CD4-positive, alpha-beta memory T cell (primary cell): ENCODE measurements around the gene NOTCH1. TPM values are rescaled to one million over a fixed set of nuclear protein-coding genes. Genes with fewer than 3 reads are reported as not detected.
A peak's percentile ranks its signal among the peaks of the same experiment; 100 is the strongest.

Source experiments
- CTCF ChIA-PET: fragments of 350-600 bp; sonication (Branson Sonifier 250); formaldehyde crosslinking; loops from one replicate; lab custom pipeline; 2021; ENCODE audit warnings: inconsistent platforms; ENCODE audit not compliant: partially characterized antibody; lab: Charles Lee
- POLR2A ChIA-PET: fragments of 350-600 bp; sonication (Branson Sonifier 250); formaldehyde crosslinking; loops from one replicate; lab custom pipeline; 2021; ENCODE audit not compliant: partially characterized antibody; lab: Charles Lee
- DNase-seq, 5 donors: peaks; one replicate each; pipeline versions ENCODE4 v3.0.0 to v3.0.0-alpha.2; 2020 to 2022; ENCODE audit warnings: mixed read lengths in 1 of 5
- H3K27ac ChIP-seq: one replicate; pipeline ENCODE4 v1.7.0; 2013; ENCODE audit warnings: low read depth, low read length
- H3K27me3 ChIP-seq: 2 replicates; pipeline ENCODE4 v1.7.0; 2013; ENCODE audit warnings: mild to moderate bottlenecking, low read length, moderate library complexity; ENCODE audit not compliant: insufficient read depth
- H3K36me3 ChIP-seq: 2 replicates; pipeline ENCODE4 v1.7.0; 2013; ENCODE audit warnings: mild to moderate bottlenecking, low read length, moderate library complexity; ENCODE audit not compliant: insufficient read depth
- H3K4me1 ChIP-seq: 2 replicates; pipeline ENCODE4 v1.7.0; 2013; ENCODE audit warnings: mild to moderate bottlenecking, low read length, moderate library complexity; ENCODE audit not compliant: insufficient read depth
- H3K4me3 ChIP-seq, 2 donors: one replicate each; pipeline ENCODE4 v1.7.0; 2013; ENCODE audit warnings: low read length in 2 of 2, mild to moderate bottlenecking in 1 of 2
- H3K9me3 ChIP-seq, 2 donors: one replicate each; pipeline ENCODE4 v1.7.0; 2013; ENCODE audit warnings: low read length in 2 of 2, control low read depth in 1 of 2; ENCODE audit not compliant: control insufficient read depth in 1 of 2
- H3K27ac Mint-ChIP-seq, 7 donors: one replicate each; pipeline ENCODE4 v1.8.0; 2020 to 2021; ENCODE audit warnings: mixed read lengths in 7 of 7, mild to moderate bottlenecking in 6 of 7, inconsistent platforms in 3 of 7, moderate library complexity in 3 of 7
- H3K27me3 Mint-ChIP-seq, 2 donors: one replicate each; pipeline ENCODE4 v1.8.0; 2020 to 2021; ENCODE audit warnings: mixed read lengths in 2 of 2
- H3K36me3 Mint-ChIP-seq, 2 donors: one replicate each; pipeline ENCODE4 v1.8.0; 2020 to 2021; ENCODE audit warnings: mixed read lengths in 2 of 2, inconsistent platforms in 1 of 2, mild to moderate bottlenecking in 1 of 2
- H3K4me1 Mint-ChIP-seq, 4 donors: one replicate each; pipeline ENCODE4 v1.8.0; 2020 to 2021; ENCODE audit warnings: mixed read lengths in 4 of 4, mild to moderate bottlenecking in 1 of 4
- H3K4me3 Mint-ChIP-seq, 8 donors: one replicate each; pipeline ENCODE4 v1.8.0; 2020 to 2021; ENCODE audit warnings: mixed read lengths in 8 of 8, mild to moderate bottlenecking in 7 of 8, moderate library complexity in 6 of 8, inconsistent platforms in 3 of 8
- H3K9me3 Mint-ChIP-seq, 8 donors: one replicate each; pipeline ENCODE4 v1.8.0; 2020 to 2021; ENCODE audit warnings: mixed read lengths in 8 of 8, mild to moderate bottlenecking in 5 of 8, inconsistent platforms in 3 of 8, moderate library complexity in 1 of 8
- intact Hi-C: fragments of 100-400 bp; cut with micrococcal nuclease; formaldehyde crosslinking; loops from one replicate; pipeline ENCODE4 v1.15.1; 2023
- polyA plus RNA-seq, 2 donors: library from polyadenylated mRNA; unstranded; fragments of 300-500 nt; fragmentation: Illumina TruSeq; gene quantifications; one replicate each; pipeline ENCODE4 v1.2.3, GENCODE V29; 2021
- total RNA-seq, 2 experiments: library from RNA; stranded (reverse); gene quantifications; one replicate each; pipeline ENCODE4 v1.2.3, GENCODE V29; 2021

The NOTCH1 gene
- total and polyA plus RNA-seq, 4 experiments from 2014 or later, result 6.0 to 45.4 (median 43.0) TPM; not detected in 1

DNA sequence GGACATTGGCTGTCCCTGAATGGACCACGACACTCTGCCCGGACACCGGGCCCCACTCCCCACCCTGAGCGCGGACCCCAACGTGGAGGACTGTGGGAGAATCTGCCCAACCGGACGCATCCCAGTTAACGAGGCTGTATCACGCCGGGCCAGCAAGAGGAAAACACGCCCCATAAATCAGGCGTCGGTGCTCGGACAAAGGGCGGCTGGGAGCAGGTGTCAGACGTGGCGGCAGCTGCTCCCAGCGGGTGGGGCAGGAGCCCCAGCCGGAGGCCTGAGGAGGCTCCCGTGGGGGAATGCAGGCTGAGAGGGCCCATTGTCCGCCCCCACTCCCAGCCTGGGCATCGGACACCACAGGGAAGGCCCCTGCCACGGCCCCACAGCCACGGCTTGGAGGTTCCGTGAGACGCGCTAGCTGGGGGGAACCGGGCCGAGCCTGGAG, 19.2 kb downstream of the NOTCH1 start:
- Histone ChIP-seq H3K36me3 (no peaks in the 10 kb centered on the region), H3K4me1 (peaks cover 33% of the 10 kb centered on the region), H3K27me3 (no peaks in the 10 kb centered on the region), H3K4me3 (no peak overlapping the region), H3K9me3 (no peaks in the 10 kb centered on the region), H3K27ac (no peak overlapping the region)
- no peaks in the 10 kb centered on the region for H3K36me3 Mint-ChIP-seq
- DNase-seq, result no peak
- H3K9me3 Mint-ChIP-seq, result no peaks in the 10 kb centered on the region
- peak overlapping the region in 1 of 8 donors; percentile 39 for H3K4me3 Mint-ChIP-seq
- POLR2A ChIA-PET, result no interaction called here
- H3K27me3 Mint-ChIP-seq, result no peaks in the 10 kb centered on the region
- no peak overlapping the region for H3K27ac Mint-ChIP-seq
- CTCF ChIA-PET, result no interaction called here
- intact Hi-C loops, result no loop called here
- H3K4me1 Mint-ChIP-seq, result peaks cover 2 to 17% (median 6%) of the 10 kb centered on the region in 4 donors

DNA sequence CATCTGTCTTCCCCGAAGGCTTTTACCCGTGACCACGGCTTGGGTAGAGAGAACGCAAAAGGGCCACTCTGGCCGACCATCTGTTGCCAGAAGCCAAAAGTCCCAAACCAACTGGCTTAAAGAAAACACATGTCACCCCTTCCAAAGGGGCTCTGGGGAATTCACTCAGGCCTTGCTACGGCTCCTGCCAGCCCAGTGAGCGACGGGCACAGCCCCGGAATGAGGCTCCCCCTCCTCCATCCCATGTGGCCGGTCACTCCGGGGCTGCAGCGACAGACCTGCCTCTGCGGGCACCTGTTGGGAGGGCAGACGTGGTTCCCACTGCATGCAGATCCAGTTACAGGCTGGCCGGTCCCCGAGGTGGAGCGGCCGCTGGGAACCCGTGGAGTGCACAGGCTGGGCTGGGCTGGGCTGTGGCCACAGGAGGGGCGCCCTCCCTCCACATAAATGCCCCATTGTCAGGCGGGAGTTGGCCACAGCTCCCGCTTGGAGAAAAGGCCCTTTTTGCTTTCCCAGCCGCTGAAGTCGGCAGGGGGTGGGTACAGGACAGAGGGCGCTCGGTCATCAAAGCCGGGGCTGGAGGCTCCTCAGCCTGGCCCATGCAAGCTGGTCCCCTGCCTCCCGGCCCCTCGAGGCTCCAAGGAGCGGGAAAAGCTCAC, 19.9 kb downstream of the NOTCH1 start:
- Mint-ChIP-seq H3K27me3 (no peaks in the 10 kb centered on the region), H3K27ac (no peak overlapping the region), H3K4me1 (peaks cover 0 to 13% (median 3%) of the 10 kb centered on the region in 4 donors), H3K36me3 (no peaks in the 10 kb centered on the region), H3K4me3 (no peak overlapping the region), H3K9me3 (no peaks in the 10 kb centered on the region)
- H3K27me3 ChIP-seq, result no peaks in the 10 kb centered on the region
- no peak overlapping the region for H3K4me3 ChIP-seq
- CTCF ChIA-PET, result no interaction called here
- no peak for DNase-seq
- H3K27ac ChIP-seq, result no peak overlapping the region
- H3K9me3 ChIP-seq, result no peaks in the 10 kb centered on the region
- POLR2A ChIA-PET, result no interaction called here
- peaks cover 26% of the 10 kb centered on the region for H3K4me1 ChIP-seq
- intact Hi-C loops, result no loop called here
- no peaks in the 10 kb centered on the region for H3K36me3 ChIP-seq

DNA sequence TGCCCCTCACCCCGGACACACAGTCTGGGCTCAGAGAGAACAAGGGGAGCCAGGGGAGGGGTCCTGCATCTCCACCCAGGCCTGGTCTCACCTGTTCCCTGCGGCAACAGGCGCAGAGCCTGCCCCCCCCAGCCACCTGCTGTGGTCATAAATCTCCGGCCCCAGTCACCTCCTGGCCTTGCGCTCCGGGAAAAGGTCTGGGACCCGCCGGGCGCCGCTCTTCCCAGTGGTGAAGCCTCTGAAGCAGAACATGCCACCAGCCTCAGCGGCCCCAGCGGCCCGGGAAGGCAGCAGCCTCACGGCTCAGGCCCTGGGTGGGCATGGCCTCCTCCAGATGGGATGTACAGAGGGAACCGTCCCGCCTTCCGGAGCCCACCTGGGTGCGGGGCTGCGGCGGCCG, 20.6 kb downstream of the NOTCH1 start:
- H3K9me3 ChIP-seq, result no peaks in the 10 kb centered on the region
- Mint-ChIP-seq H3K27me3 (no peaks in the 10 kb centered on the region), H3K27ac (no peak overlapping the region), H3K4me3 (no peak overlapping the region), H3K9me3 (no peaks in the 10 kb centered on the region), H3K4me1 (peaks cover 0 to 5% (median 1%) of the 10 kb centered on the region in 4 donors), H3K36me3 (peaks cover 0 to under 1% of the 10 kb centered on the region in 2 donors)
- intact Hi-C loops, result no loop called here
- H3K27ac ChIP-seq, result no peak overlapping the region
- peaks cover 19% of the 10 kb centered on the region for H3K4me1 ChIP-seq
- H3K27me3 ChIP-seq, result no peaks in the 10 kb centered on the region
- no peak overlapping the region for H3K4me3 ChIP-seq
- DNase-seq, result no peak
- no peaks in the 10 kb centered on the region for H3K36me3 ChIP-seq
- ChIA-PET POLR2A (interaction anchor here (1.5 kb wide), 1 partner anchor 14 kb away, joined by 3 read pairs; no protein-coding TSS in a partner anchor), CTCF (no interaction called here)

DNA sequence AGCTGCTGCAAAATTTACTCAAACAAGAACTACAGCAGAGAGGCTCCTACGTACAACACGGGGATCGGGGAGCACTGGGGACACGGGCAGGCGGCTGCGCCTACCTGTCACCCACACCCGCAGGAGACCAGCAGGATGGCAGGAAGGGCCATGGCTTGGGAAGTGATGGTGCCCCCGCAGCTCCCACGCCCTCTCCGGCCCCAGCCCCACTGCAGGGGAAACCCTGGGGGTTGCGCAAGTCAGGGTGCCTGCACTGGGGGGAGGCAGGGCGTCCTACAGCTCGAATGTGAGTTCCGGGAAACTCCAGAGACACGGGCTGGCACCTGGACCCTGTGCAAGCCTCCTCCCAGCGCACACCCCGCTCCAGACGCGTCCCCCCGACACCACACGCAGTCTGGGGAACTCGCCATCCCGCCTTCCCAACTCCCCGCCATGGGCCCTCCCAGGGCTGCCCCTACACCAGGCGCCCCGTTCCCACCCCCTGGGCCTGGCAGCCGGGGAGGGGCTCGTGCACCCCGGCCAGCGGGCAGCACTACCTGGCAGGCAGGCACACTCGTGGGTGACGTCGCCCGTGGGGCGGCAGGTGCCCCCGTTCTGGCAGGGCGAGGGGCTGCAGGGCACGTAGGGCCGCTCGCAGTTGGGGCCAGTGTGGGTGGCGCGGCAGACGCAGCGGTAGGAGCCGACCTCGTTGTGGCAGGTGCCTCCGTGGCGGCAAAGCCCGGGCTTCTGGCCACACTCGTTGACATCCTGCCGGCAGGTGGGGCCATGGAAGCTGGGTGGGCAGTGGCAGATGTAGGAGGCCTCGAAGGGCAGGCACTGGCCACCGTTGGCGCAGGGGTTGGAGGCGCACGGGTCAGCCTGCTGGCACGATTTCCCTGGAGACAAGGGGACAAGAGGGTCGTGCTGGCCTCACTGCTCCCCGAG, 23.3 kb downstream of the NOTCH1 start:
- Histone ChIP-seq H3K4me3 (no peak overlapping the region), H3K4me1 (no peaks in the 10 kb centered on the region), H3K27me3 (no peaks in the 10 kb centered on the region), H3K9me3 (no peaks in the 10 kb centered on the region), H3K27ac (no peak overlapping the region), H3K36me3 (peaks cover 12% of the 10 kb centered on the region)
- Mint-ChIP-seq H3K9me3 (no peaks in the 10 kb centered on the region), H3K27ac (no peak overlapping the region), H3K4me3 (no peak overlapping the region), H3K4me1 (peaks cover 0 to 2% (median 0%) of the 10 kb centered on the region in 4 donors), H3K36me3 (peaks cover 0 to 8% of the 10 kb centered on the region in 2 donors), H3K27me3 (no peaks in the 10 kb centered on the region)
- ChIA-PET CTCF (no interaction called here), POLR2A (interaction anchor here (0.8 to 0.9 kb wide), 2 partner anchors 10 to 17 kb away, joined by 3 to 4 read pairs; no protein-coding TSS in a partner anchor)
- no peak for DNase-seq
- intact Hi-C loops, result no loop called here

DNA sequence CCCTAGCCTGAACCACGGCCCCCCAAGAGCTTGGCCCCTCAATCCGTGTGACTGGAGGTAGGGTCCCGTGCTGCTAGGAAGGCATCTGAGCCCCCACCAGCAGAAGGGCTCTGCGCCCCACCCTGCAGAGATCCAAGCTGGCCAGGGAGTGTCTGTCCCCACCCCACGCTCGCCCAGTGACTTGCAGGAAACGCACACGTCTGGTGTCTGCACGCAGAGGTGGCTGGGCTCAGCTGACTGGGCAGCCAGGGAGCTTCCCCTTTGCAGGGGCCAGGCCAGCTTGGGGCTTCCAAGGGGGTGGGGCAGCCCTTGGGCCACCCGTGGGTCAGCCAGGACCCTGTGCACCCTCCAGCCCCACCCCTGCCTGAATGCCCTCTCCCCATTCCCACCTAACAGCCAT, 24.3 kb downstream of the NOTCH1 start:
- POLR2A ChIA-PET, result no interaction called here
- H3K27me3 ChIP-seq, result no peaks in the 10 kb centered on the region
- no peak overlapping the region for H3K27ac ChIP-seq
- peaks cover 0 to 1% (median 0%) of the 10 kb centered on the region in 4 donors for H3K4me1 Mint-ChIP-seq
- H3K4me1 ChIP-seq, result no peaks in the 10 kb centered on the region
- H3K27me3 Mint-ChIP-seq, result no peaks in the 10 kb centered on the region
- H3K9me3 ChIP-seq, result no peaks in the 10 kb centered on the region
- peaks cover 0 to 10% of the 10 kb centered on the region in 2 donors for H3K36me3 Mint-ChIP-seq
- intact Hi-C loops, result no loop called here
- peaks cover 14% of the 10 kb centered on the region for H3K36me3 ChIP-seq
- no peak overlapping the region for H3K4me3 ChIP-seq
- DNase-seq, result no peak
- CTCF ChIA-PET, result no interaction called here
- H3K4me3 Mint-ChIP-seq, result no peak overlapping the region
- no peak overlapping the region for H3K27ac Mint-ChIP-seq
- H3K9me3 Mint-ChIP-seq, result no peaks in the 10 kb centered on the region

DNA sequence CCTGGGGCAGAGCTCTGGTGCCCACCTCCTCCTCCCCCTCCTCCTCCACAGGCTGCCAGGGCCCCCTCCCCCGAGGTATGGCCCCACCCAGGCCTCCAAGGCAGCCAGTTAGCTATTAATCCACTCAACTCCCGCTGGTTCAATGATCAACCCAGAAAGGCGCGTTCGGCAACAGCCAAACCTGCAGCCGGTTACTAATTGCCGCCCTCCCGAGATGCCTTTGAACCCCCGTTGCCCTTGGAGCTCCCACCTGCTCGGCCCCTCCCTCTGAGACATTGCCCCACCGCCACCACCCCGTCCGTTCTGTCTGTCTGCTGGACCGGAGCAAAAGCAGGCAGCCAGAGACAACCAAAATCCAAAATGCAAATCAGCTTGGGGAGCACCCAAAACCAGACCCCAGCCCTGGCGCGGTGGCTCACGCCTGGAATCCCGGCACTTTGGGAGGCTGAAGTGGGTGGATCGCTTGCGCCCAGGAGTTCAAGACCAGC, 25.8 kb downstream of the NOTCH1 start:
- H3K4me3 Mint-ChIP-seq, result no peak overlapping the region
- no peaks in the 10 kb centered on the region for H3K9me3 Mint-ChIP-seq
- no peaks in the 10 kb centered on the region for H3K9me3 ChIP-seq
- DNase-seq, result no peak
- ChIA-PET POLR2A (no interaction called here), CTCF (no interaction called here)
- H3K36me3 Mint-ChIP-seq, result peaks cover 0 to 13% of the 10 kb centered on the region in 2 donors
- H3K27ac ChIP-seq, result no peak overlapping the region
- intact Hi-C loops, result no loop called here
- peaks cover 16% of the 10 kb centered on the region for H3K36me3 ChIP-seq
- no peaks in the 10 kb centered on the region for H3K27me3 ChIP-seq
- H3K4me1 ChIP-seq, result no peaks in the 10 kb centered on the region
- no peak overlapping the region for H3K4me3 ChIP-seq
- no peaks in the 10 kb centered on the region for H3K4me1 Mint-ChIP-seq
- no peak overlapping the region for H3K27ac Mint-ChIP-seq
- H3K27me3 Mint-ChIP-seq, result no peaks in the 10 kb centered on the region
